ENCODE measurements around the gene RSPH9. TPM values are rescaled to one million over a fixed set of nuclear protein-coding genes. Genes with fewer than 3 reads are reported as not detected.

Gene RSPH9
- total and polyA plus RNA-seq, 2 experiments from 2014 or later = 0.10 to 0.39 TPM

DNA sequence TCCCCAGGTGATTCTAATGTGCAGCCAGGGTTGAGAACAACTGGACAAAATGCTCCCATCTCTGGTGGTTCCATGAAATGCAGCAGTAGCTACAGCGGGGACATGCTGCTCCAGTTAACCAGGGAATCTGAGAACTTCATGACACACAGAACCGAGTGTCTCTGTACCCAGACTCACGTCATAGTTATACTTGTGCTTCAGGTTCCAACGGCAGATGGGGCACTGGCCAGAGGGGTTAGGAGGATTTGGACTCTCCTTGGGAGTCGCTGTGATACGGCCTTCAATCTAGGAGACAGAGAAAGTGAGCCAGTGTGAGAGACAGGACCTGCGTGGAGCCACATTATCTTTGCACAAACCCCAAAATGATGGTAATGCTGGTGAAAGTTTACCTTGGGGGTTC is 33.5 kb downstream of the RSPH9 start:
- Histone ChIP-seq H4K20me1 (replicated peaks; ENCODE audit: insufficient read depth) (peaks cover 28% of the 10 kb centered on the region), H3F3A (replicated peaks; ENCODE audit: low read depth) (no peaks in the 10 kb centered on the region), H3K9me2 (ENCODE audit: insufficient read depth) (no peaks in the 10 kb centered on the region), H3K4me3 (no peak overlapping the region), H3K36me3 (ENCODE audit: insufficient read depth) (peaks cover 8% of the 10 kb centered on the region; the same call in 1 of the 2 replicates), H3K27ac (ENCODE audit: low read depth) (no peak overlapping the region), H3K27me3 (ENCODE audit: insufficient read depth) (no peaks in the 10 kb centered on the region), H2AFZ (no peak overlapping the region), H3K79me2 (replicated peaks; ENCODE audit: insufficient read depth) (peaks cover 35% of the 10 kb centered on the region), H3K4me2 (no peak overlapping the region), H3K4me1 (ENCODE audit: insufficient read depth) (no peaks in the 10 kb centered on the region)
- TF ChIP-seq ZNF114 (CRISPR knock-in tag; IDR thresholded peaks at IDR 0.05) (no peak), POLR2AphosphoS5 (IDR thresholded peaks at IDR 0.05; ENCODE audit: low read depth) (no peak), EZH2 (IDR thresholded peaks at IDR 0.05; ENCODE audit: low read depth, unreplicated experiment) (no peak), EZH2phosphoT487 (IDR thresholded peaks at IDR 0.05; ENCODE audit: unreplicated experiment) (no peak)
- no peak for ATAC-seq
- no peak overlapping the region for H3K27ac Mint-ChIP-seq
- H3K4me1 Mint-ChIP-seq = peaks cover 7% of the 10 kb centered on the region
- H3K36me3 Mint-ChIP-seq (ENCODE audit: low read depth) = peaks cover 34% of the 10 kb centered on the region
- H3K9me3 Mint-ChIP-seq = no peaks in the 10 kb centered on the region
- no peak for DNase-seq (ENCODE audit: low spot score)
- no peak overlapping the region for H3K4me3 Mint-ChIP-seq
- H3K27me3 Mint-ChIP-seq (ENCODE audit: insufficient read depth, low read depth, poor library complexity) = peaks cover 2% of the 10 kb centered on the region

DNA sequence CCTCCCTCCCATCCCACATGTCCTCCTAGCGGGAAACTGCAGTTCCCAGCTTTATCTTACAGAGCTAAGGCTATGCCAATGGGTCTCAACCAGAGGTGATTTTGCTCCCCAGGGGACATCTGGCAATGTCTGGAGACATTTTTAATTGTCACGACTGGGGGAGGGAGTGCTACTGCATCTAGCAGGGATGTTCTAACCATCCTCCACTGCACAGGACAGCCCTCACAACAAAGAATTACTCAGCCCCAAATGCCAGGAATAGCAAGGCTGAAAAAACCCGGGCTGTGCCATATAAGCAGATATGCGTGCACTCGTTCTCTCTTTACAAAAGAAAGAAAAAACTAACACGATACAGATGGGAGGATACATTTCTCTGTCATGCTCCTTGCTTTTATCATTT is 34.2 kb downstream of the RSPH9 start:
- Histone ChIP-seq H4K20me1 (replicated peaks; ENCODE audit: insufficient read depth) (peaks cover 35% of the 10 kb centered on the region), H2AFZ (no peak overlapping the region), H3K4me1 (ENCODE audit: insufficient read depth) (no peaks in the 10 kb centered on the region), H3K36me3 (ENCODE audit: insufficient read depth) (peaks cover 8% of the 10 kb centered on the region; the same call in 1 of the 2 replicates), H3K4me3 (no peak overlapping the region), H3K9me2 (ENCODE audit: insufficient read depth) (no peaks in the 10 kb centered on the region), H3F3A (replicated peaks; ENCODE audit: low read depth) (no peaks in the 10 kb centered on the region), H3K27ac (ENCODE audit: low read depth) (no peak overlapping the region), H3K79me2 (replicated peaks; ENCODE audit: insufficient read depth) (peaks cover 42% of the 10 kb centered on the region), H3K27me3 (ENCODE audit: insufficient read depth) (no peaks in the 10 kb centered on the region), H3K4me2 (no peak overlapping the region)
- DNase-seq (ENCODE audit: low spot score) = no peak
- Mint-ChIP-seq H3K36me3 (ENCODE audit: low read depth) (peaks cover 30% of the 10 kb centered on the region), H3K27ac (no peak overlapping the region), H3K4me3 (no peak overlapping the region), H3K4me1 (peaks cover 12% of the 10 kb centered on the region), H3K27me3 (ENCODE audit: insufficient read depth, low read depth, poor library complexity) (peaks cover 6% of the 10 kb centered on the region), H3K9me3 (no peaks in the 10 kb centered on the region)
- TF ChIP-seq ZNF114 (CRISPR knock-in tag; IDR thresholded peaks at IDR 0.05) = no peak
- TF ChIP-seq, protein P1, sequence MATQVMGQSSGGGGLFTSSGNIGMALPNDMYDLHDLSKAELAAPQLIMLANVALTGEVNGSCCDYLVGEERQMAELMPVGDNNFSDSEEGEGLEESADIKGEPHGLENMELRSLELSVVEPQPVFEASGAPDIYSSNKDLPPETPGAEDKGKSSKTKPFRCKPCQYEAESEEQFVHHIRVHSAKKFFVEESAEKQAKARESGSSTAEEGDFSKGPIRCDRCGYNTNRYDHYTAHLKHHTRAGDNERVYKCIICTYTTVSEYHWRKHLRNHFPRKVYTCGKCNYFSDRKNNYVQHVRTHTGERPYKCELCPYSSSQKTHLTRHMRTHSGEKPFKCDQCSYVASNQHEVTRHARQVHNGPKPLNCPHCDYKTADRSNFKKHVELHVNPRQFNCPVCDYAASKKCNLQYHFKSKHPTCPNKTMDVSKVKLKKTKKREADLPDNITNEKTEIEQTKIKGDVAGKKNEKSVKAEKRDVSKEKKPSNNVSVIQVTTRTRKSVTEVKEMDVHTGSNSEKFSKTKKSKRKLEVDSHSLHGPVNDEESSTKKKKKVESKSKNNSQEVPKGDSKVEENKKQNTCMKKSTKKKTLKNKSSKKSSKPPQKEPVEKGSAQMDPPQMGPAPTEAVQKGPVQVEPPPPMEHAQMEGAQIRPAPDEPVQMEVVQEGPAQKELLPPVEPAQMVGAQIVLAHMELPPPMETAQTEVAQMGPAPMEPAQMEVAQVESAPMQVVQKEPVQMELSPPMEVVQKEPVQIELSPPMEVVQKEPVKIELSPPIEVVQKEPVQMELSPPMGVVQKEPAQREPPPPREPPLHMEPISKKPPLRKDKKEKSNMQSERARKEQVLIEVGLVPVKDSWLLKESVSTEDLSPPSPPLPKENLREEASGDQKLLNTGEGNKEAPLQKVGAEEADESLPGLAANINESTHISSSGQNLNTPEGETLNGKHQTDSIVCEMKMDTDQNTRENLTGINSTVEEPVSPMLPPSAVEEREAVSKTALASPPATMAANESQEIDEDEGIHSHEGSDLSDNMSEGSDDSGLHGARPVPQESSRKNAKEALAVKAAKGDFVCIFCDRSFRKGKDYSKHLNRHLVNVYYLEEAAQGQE (IDR thresholded peaks at IDR 0.05; ENCODE audit: unreplicated experiment) = no peak
- no peak for TF ChIP-seq NANOG (IDR thresholded peaks at IDR 0.05; ENCODE audit: borderline replicate concordance)
- TF ChIP-seq, protein P2, sequence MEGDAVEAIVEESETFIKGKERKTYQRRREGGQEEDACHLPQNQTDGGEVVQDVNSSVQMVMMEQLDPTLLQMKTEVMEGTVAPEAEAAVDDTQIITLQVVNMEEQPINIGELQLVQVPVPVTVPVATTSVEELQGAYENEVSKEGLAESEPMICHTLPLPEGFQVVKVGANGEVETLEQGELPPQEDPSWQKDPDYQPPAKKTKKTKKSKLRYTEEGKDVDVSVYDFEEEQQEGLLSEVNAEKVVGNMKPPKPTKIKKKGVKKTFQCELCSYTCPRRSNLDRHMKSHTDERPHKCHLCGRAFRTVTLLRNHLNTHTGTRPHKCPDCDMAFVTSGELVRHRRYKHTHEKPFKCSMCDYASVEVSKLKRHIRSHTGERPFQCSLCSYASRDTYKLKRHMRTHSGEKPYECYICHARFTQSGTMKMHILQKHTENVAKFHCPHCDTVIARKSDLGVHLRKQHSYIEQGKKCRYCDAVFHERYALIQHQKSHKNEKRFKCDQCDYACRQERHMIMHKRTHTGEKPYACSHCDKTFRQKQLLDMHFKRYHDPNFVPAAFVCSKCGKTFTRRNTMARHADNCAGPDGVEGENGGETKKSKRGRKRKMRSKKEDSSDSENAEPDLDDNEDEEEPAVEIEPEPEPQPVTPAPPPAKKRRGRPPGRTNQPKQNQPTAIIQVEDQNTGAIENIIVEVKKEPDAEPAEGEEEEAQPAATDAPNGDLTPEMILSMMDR (conservative IDR thresholded peaks at IDR 0.05; ENCODE audit: low read depth in 2 of 2) = no peak
- no peak for TF ChIP-seq ZNF331 (CRISPR knock-in tag; IDR thresholded peaks at IDR 0.05; ENCODE audit: low read depth)
- no peak for TF ChIP-seq CREB1 (CRISPR knock-in tag; IDR thresholded peaks at IDR 0.05; ENCODE audit: low read depth)
- TF ChIP-seq, protein P3, sequence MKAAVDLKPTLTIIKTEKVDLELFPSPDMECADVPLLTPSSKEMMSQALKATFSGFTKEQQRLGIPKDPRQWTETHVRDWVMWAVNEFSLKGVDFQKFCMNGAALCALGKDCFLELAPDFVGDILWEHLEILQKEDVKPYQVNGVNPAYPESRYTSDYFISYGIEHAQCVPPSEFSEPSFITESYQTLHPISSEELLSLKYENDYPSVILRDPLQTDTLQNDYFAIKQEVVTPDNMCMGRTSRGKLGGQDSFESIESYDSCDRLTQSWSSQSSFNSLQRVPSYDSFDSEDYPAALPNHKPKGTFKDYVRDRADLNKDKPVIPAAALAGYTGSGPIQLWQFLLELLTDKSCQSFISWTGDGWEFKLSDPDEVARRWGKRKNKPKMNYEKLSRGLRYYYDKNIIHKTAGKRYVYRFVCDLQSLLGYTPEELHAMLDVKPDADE (IDR thresholded peaks at IDR 0.05) = no peak
- no peak for TF ChIP-seq JUNB (IDR thresholded peaks at IDR 0.05; ENCODE audit: unreplicated experiment)
- no peak for TF ChIP-seq STAT1 (IDR thresholded peaks at IDR 0.05; ENCODE audit: unreplicated experiment)
- no peak for ATAC-seq

All from GM23338 (cell line).